ENCODE measurements around the gene KCNJ3.

DNA sequence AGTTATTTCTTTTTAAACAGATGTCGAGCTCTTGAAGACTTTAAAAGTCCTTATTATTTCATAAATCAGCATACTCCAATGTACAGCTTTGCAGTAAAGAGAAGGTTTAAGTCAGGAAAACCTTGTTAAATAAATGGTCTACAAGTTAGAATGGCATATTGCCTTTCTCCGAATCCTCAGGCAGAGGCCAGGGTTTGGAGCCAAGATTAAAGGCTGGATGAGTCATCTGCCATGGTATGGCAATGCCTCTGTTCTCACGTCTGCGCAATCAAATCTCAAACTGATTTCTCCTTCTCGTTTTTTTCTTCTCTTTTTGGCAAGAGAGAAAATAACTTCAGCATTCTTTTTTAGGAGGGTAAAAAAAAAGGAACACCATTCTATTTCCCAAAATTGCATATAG, 5.6 kb upstream of the KCNJ3 start:
- TF ChIP-seq ZFP3 (CRISPR knock-in tag; IDR thresholded peaks at IDR 0.05) (no peak), TCF4 (CRISPR knock-in tag; IDR thresholded peaks at IDR 0.05; ENCODE audit: borderline replicate concordance) (no peak), TOX (CRISPR knock-in tag; IDR thresholded peaks at IDR 0.05; ENCODE audit: borderline replicate concordance) (no peak), OSR1 (CRISPR knock-in tag; IDR thresholded peaks at IDR 0.05) (no peak), SNAI2 (CRISPR knock-in tag; IDR thresholded peaks at IDR 0.05) (no peak), PPARA (CRISPR knock-in tag; IDR thresholded peaks at IDR 0.05; ENCODE audit: borderline replicate concordance) (no peak), RARB (CRISPR knock-in tag; IDR thresholded peaks at IDR 0.05) (no peak)
- TF ChIP-seq, protein P1, sequence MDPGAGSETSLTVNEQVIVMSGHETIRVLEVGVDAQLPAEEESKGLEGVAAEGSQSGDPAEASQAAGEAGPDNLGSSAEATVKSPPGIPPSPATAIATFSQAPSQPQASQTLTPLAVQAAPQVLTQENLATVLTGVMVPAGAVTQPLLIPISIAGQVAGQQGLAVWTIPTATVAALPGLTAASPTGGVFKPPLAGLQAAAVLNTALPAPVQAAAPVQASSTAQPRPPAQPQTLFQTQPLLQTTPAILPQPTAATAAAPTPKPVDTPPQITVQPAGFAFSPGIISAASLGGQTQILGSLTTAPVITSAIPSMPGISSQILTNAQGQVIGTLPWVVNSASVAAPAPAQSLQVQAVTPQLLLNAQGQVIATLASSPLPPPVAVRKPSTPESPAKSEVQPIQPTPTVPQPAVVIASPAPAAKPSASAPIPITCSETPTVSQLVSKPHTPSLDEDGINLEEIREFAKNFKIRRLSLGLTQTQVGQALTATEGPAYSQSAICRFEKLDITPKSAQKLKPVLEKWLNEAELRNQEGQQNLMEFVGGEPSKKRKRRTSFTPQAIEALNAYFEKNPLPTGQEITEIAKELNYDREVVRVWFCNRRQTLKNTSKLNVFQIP (CRISPR knock-in tag; IDR thresholded peaks at IDR 0.05; ENCODE audit: borderline replicate concordance, low read depth) = no peak
